Right lobe of liver (tissue), 6 donors: ENCODE results near the gene ODF2L. TPM values are rescaled to one million over a fixed set of nuclear protein-coding genes. Genes with fewer than 3 reads are reported as not detected.
A peak's percentile ranks its signal among the peaks of the same experiment; 100 is the strongest.

Source experiments
- ATAC-seq, 4 donors: fragments of 200-7000 bp; cut with Tn5 transposase; one replicate each; pipeline ENCODE4 v1.9.1; 2020; ENCODE audit warnings: mild to moderate bottlenecking in 4 of 4, moderate library complexity in 4 of 4
- DNase-seq, 3 donors: peaks; one replicate each; pipeline ENCODE4 v3.0.0-alpha.2; 2020
- H3K27ac ChIP-seq, 3 donors: fragments of 200-600 bp; one replicate each; pipeline ENCODE4 v1.8.0; 2022
- H3K27me3 ChIP-seq, 2 donors: fragments of 200-600 bp; one replicate each; pipeline ENCODE4 v1.8.0; 2022
- H3K36me3 ChIP-seq, 4 donors: fragments of 200-600 bp; sonication (generic) in 1 of 4; one replicate each; pipeline versions ENCODE4 v1.5.1 to v1.8.0; 2017 to 2022; ENCODE audit warnings: control low read depth in 1 of 4
- H3K4me1 ChIP-seq, 4 donors: fragments of 200-600 bp; sonication (generic) in 1 of 4; one replicate each; pipeline versions ENCODE4 v1.5.1 to v1.8.0; 2017 to 2022; ENCODE audit warnings: control low read depth in 1 of 4
- H3K4me3 ChIP-seq, 3 donors: fragments of 200-600 bp; one replicate each; pipeline ENCODE4 v1.8.0; 2022
- H3K9me3 ChIP-seq, 4 donors: fragments of 200-600 bp; sonication (generic) in 1 of 4; one replicate each; pipeline versions ENCODE4 v1.5.1 to v1.8.0; 2017 to 2022; ENCODE audit warnings: control low read depth in 1 of 4
- CTCF ChIP-seq, 4 donors: fragments of 200-600 bp in 3 of 4; fragments of 450-650 bp in 1 of 4; IDR thresholded peaks; one replicate each; pipeline versions ENCODE4 v1.5.1 to v1.8.0; 2016 to 2022; ENCODE audit warnings: antibody characterized with exemption in 4 of 4, mild to moderate bottlenecking in 2 of 4
- POLR2A ChIP-seq: fragments of 450-650 bp; IDR thresholded peaks from one replicate; pipeline ENCODE4 v1.6.1; 2017; ENCODE audit warnings: antibody characterized with exemption, mild to moderate bottlenecking
- WGBS: methylation state at CpG from one replicate; pipeline ENCODE4 v1.1.6; 2018; ENCODE audit warnings: low coverage, low lambda C conversion rate; ENCODE audit not compliant: insufficient coverage; ENCODE audit errors: missing lambda C conversion rate; 5-methylcytosine and 5-hydroxymethylcytosine counted together
- intact Hi-C, 2 donors: fragments of 100-400 bp; cut with DNase I; formaldehyde crosslinking; loops; one replicate each; pipeline versions ENCODE4 v1.11.2 to v1.14.1; 2022
- total RNA-seq, 6 experiments: library from RNA; depleted of rRNA in 2 of 6; stranded (reverse); fragments of >200 nt in 2 of 6; fragmentation: NEBNext Ultra II Directional in 3 of 6; extraction: Animal tissue kit (Norgen Biotek cat#: 25700) in 3 of 6; gene quantifications; one replicate each; pipeline versions ENCODE4 v1.1.0 to v1.2.4, GENCODE V29; 2016 to 2023
- donor health status: DM: no; HTN: yes; CAD: no.
- donor health status: DM: no; HTN: no; CAD: no.
- donor health status: DM: no; HTN: no; CAD: no.
- donor health status: DM: no; HTN: yes; CAD: no.
- donor health status: DM: no; HTN: yes; CAD: no.

ODF2L gene
- total RNA-seq, 6 experiments from 2014 or later = 3.9 to 8.6 (median 5.7) TPM

DNA sequence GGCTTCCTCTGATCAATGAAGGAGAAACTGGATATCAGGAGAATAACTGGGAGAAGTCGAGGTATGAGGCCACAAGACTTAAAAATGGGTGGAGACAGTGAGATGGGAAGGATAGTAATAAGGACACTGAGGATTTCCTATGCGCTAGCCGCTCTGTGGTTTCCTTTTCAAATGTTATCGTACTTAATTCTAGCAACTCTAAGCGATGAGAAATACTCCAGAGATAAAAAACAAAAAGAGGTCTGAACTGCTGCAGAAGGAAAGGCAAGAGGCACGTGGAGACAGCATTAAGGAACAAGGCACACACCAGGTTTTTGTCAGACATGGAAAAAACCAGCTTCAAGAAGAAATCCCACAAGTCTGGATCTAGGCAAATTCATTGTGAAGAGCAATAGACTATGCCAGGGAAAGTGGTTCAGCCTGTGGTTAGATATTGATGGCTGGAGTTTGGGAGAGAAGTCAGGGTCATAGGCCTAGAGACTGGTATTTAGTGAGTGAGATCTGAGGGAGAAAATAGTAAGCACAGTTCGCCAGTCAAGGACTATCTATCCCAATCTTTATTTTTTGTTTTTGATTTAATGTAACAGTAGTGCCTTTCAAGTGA lies 33.1 kb upstream of the ODF2L start:
- TF ChIP-seq CTCF (IDR thresholded peaks at IDR 0.05) = no peak
- no peak for TF ChIP-seq POLR2A
- Histone ChIP-seq H3K36me3 (no peaks in the 10 kb centered on the region), H3K4me3 (no peak overlapping the region), H3K9me3 (no peaks in the 10 kb centered on the region), H3K4me1 (no peaks in the 10 kb centered on the region), H3K27ac (peak overlapping the region in 2 of 3 donors; percentile 3 to 26), H3K27me3 (no peaks in the 10 kb centered on the region)
- intact Hi-C loops = no loop called here
- ATAC-seq = peak in 3 of 4 donors; percentile 14 to 27 (median 20)
- no peak for DNase-seq
- WGBS = 42% methylated on average over 7 of the region's 7 CpGs

GRCh38 chr1:86423873-86424272 lies 27.8 kb upstream of the ODF2L start, which contains the start of gene CLCA2:
Gene CLCA2 (plus strand): TSS chr1:86424171. CDS start chr1:86424248, 77 bp downstream.
- TF ChIP-seq POLR2A (no peak), CTCF (IDR thresholded peaks at IDR 0.05) (no peak)
- intact Hi-C loops = no loop called here
- no peaks in the 10 kb centered on the region for H3K9me3 ChIP-seq
- H3K27me3 ChIP-seq = no peaks in the 10 kb centered on the region
- H3K36me3 ChIP-seq = no peaks in the 10 kb centered on the region
- no peaks in the 10 kb centered on the region for H3K4me1 ChIP-seq
- no peak within 1 kb of the TSS for H3K4me3 ChIP-seq
- no peak within 1 kb of the TSS for H3K27ac ChIP-seq
- ATAC-seq (no peak), DNase-seq (no peak)

DNA sequence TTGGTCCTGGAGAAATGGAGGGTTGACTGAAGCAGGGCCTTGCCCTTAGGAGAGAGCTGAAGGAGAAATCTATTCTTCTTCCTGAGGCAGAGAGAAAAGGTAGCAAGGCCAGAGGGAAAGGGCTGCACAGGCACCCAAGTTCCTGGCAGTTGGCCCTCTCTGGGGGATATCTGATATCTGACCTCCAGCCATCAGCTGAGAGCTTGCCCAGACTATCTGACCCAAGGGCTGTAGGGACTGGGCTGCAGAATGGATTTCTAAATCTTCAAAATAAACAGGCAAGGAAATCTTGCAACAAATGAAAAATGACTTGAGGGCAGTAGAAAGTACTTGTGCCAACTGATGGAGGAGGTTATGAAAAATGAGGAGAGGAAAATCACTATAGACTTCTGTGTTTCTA lies 27.4 kb upstream of the ODF2L start:
- Histone ChIP-seq H3K4me1 (no peaks in the 10 kb centered on the region), H3K36me3 (no peaks in the 10 kb centered on the region), H3K27me3 (no peaks in the 10 kb centered on the region), H3K27ac (no peak overlapping the region), H3K4me3 (no peak overlapping the region), H3K9me3 (no peaks in the 10 kb centered on the region)
- intact Hi-C loops = no loop called here
- DNase-seq = no peak
- no peak for ATAC-seq
- TF ChIP-seq POLR2A = no peak
- TF ChIP-seq CTCF (IDR thresholded peaks at IDR 0.05) = no peak

GRCh38 chr1:86421601-86422280 lies 25.6 kb upstream of the ODF2L start:
- ATAC-seq = no peak

More at GRCh38 chr1:86421601-86422280, 25.6 kb upstream of the ODF2L start:
- 74% methylated on average over 7 of the region's 7 CpGs for WGBS
- intact Hi-C loops = no loop called here
- no peak overlapping the region for H3K4me3 ChIP-seq
- DNase-seq = no peak
- TF ChIP-seq CTCF (IDR thresholded peaks at IDR 0.05) (no peak), POLR2A (no peak)
- no peaks in the 10 kb centered on the region for H3K9me3 ChIP-seq
- no peaks in the 10 kb centered on the region for H3K4me1 ChIP-seq
- H3K27ac ChIP-seq = no peak overlapping the region
- H3K27me3 ChIP-seq = no peaks in the 10 kb centered on the region
- H3K36me3 ChIP-seq = no peaks in the 10 kb centered on the region
